Measurements from ENCODE around the gene TEDDM1.
"Not testable (repeated sequence)": the region's sequence is repeated elsewhere in the genome, so short reads cannot be mapped to it uniquely, and the experiment has no call there.

TEDDM1 gene

GRCh38 chr1:182383037-182383661 is 17.3 kb downstream of the TEDDM1 start:
- no peak for DNase-seq (ENCODE audit: extremely low read depth, low read depth)
- no peak overlapping the region for H3K4me3 ChIP-seq (replicated peaks; ENCODE audit: low read depth, low read length)
- TF ChIP-seq CTCF (IDR thresholded peaks at IDR 0.05; ENCODE audit: low read depth, low read length, missing control alignments): no peak

GRCh38 chr1:182381962-182382819 is 18.3 kb downstream of the TEDDM1 start:
- no peak overlapping the region for H3K4me3 ChIP-seq (replicated peaks; ENCODE audit: low read depth, low read length)
- no peak for TF ChIP-seq CTCF (IDR thresholded peaks at IDR 0.05; ENCODE audit: low read depth, low read length, missing control alignments)
- DNase-seq (ENCODE audit: extremely low read depth, low read depth): no peak

- no peak for DNase-seq (ENCODE audit: extremely low read depth, low read depth)
- TF ChIP-seq CTCF (IDR thresholded peaks at IDR 0.05; ENCODE audit: low read depth, low read length, missing control alignments): no peak
- H3K4me3 ChIP-seq (replicated peaks; ENCODE audit: low read depth, low read length): no peak overlapping the region
Observed at GRCh38 chr1:182380199-182380598, 20.3 kb downstream of the TEDDM1 start.

GRCh38 chr1:182379781-182380180 is 20.7 kb downstream of the TEDDM1 start:
- DNase-seq (ENCODE audit: extremely low read depth, low read depth): not testable (repeated sequence)

GRCh38 chr1:182376936-182377574 is 23.4 kb downstream of the TEDDM1 start:
- DNase-seq (ENCODE audit: extremely low read depth, low read depth): no peak

More at GRCh38 chr1:182379781-182380180, 20.7 kb downstream of the TEDDM1 start:
- H3K4me3 ChIP-seq (replicated peaks; ENCODE audit: low read depth, low read length): not testable (repeated sequence)

GRCh38 chr1:182374101-182374834 is 26.2 kb downstream of the TEDDM1 start:
- no peak for TF ChIP-seq CTCF (IDR thresholded peaks at IDR 0.05; ENCODE audit: low read depth, low read length, missing control alignments)
- DNase-seq (ENCODE audit: extremely low read depth, low read depth): no peak

More at GRCh38 chr1:182376936-182377574, 23.4 kb downstream of the TEDDM1 start:
- H3K4me3 ChIP-seq (replicated peaks; ENCODE audit: low read depth, low read length): no peak overlapping the region
- TF ChIP-seq CTCF (IDR thresholded peaks at IDR 0.05; ENCODE audit: low read depth, low read length, missing control alignments): no peak

More at GRCh38 chr1:182374101-182374834, 26.2 kb downstream of the TEDDM1 start:
- no peak overlapping the region for H3K4me3 ChIP-seq (replicated peaks; ENCODE audit: low read depth, low read length)
